Transverse colon (tissue), 4 donors: ENCODE results near the gene PUM2.

Experiments used
- EP300 ChIP-seq: sonication (generic); formaldehyde crosslinking; IDR thresholded peaks from one replicate; pipeline ENCODE4 v1.6.1; 2017; ENCODE audit warnings: antibody characterized with exemption, low read depth
- POLR2A ChIP-seq: fragments of 450-650 bp; IDR thresholded peaks from one replicate; pipeline ENCODE4 v1.6.1; 2016; ENCODE audit warnings: antibody characterized with exemption, mild to moderate bottlenecking, moderate library complexity
- POLR2AphosphoS5 ChIP-seq, 3 donors: sonication (generic); formaldehyde crosslinking; IDR thresholded peaks; one replicate each; pipeline ENCODE4 v1.6.1; 2016; ENCODE audit warnings: antibody characterized with exemption in 3 of 3
- TF ChIP-seq, protein P1 (sequence below), 5 experiments: fragments of 200-600 bp in 3 of 5; fragments of 450-650 bp in 2 of 5; sonication (generic) in 3 of 5; IDR thresholded peaks; 1 replicate in 2 of 5; 2 replicates in 3 of 5; pipeline ENCODE4 v1.5.1; 2016 to 2017; ENCODE audit warnings: antibody characterized with exemption in 5 of 5, inconsistent platforms in 3 of 5, mild to moderate bottlenecking in 2 of 5, moderate library complexity in 1 of 5

DNA sequence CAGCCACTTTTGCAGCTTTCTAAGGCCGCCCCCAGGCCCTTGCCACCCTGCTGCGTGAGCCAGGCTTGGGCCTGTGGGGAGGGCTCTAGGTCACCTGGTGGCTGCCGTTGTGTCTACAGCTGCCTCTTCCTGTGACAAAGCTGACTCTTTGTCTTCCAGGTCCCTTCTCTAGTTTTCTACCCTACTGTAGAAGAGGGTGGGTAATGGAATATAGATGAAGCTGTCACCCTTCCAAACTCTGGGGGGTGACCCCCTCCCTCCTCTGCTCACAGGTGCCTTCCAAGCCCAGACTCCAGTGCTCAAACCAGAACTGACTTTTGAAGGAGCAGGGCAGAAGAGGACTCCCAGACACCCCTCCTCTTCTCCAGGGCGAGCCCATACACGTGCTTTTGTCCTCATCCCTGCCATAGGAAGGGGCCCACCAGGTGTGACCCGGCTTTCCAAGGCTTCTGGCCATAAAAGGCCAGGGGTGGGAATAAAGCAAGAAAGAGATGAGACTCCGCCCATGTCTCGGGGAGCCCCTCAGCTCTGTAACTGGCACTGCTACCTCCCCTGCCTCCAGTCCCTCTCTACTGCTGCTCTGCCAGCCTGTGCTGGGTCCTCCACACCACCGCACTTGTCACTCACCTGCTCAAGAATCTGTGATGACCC is 107.8 kb downstream of the PUM2 start:
- TF ChIP-seq, protein P1, sequence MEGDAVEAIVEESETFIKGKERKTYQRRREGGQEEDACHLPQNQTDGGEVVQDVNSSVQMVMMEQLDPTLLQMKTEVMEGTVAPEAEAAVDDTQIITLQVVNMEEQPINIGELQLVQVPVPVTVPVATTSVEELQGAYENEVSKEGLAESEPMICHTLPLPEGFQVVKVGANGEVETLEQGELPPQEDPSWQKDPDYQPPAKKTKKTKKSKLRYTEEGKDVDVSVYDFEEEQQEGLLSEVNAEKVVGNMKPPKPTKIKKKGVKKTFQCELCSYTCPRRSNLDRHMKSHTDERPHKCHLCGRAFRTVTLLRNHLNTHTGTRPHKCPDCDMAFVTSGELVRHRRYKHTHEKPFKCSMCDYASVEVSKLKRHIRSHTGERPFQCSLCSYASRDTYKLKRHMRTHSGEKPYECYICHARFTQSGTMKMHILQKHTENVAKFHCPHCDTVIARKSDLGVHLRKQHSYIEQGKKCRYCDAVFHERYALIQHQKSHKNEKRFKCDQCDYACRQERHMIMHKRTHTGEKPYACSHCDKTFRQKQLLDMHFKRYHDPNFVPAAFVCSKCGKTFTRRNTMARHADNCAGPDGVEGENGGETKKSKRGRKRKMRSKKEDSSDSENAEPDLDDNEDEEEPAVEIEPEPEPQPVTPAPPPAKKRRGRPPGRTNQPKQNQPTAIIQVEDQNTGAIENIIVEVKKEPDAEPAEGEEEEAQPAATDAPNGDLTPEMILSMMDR (IDR thresholded peaks at IDR 0.05): no peak
- TF ChIP-seq EP300: no peak
- TF ChIP-seq POLR2AphosphoS5 (IDR thresholded peaks at IDR 0.05): no peak
- TF ChIP-seq POLR2A: no peak
